GM19043 (cell line): ENCODE measurements around the gene FER1L5.

Experiments used
- ATAC-seq: cut with Tn5 transposase; IDR thresholded peaks from one replicate; pipeline ENCODE4 v1.9.1; 2021; ENCODE audit warnings: low read depth; ENCODE audit not compliant: unreplicated experiment

The FER1L5 gene

GRCh38 chr2:96693286-96694200, 51.0 kb downstream of the FER1L5 start:
- ATAC-seq, result no peak

- no peak for ATAC-seq
Measured at GRCh38 chr2:96694279-96694678, 51.7 kb downstream of the FER1L5 start.

DNA sequence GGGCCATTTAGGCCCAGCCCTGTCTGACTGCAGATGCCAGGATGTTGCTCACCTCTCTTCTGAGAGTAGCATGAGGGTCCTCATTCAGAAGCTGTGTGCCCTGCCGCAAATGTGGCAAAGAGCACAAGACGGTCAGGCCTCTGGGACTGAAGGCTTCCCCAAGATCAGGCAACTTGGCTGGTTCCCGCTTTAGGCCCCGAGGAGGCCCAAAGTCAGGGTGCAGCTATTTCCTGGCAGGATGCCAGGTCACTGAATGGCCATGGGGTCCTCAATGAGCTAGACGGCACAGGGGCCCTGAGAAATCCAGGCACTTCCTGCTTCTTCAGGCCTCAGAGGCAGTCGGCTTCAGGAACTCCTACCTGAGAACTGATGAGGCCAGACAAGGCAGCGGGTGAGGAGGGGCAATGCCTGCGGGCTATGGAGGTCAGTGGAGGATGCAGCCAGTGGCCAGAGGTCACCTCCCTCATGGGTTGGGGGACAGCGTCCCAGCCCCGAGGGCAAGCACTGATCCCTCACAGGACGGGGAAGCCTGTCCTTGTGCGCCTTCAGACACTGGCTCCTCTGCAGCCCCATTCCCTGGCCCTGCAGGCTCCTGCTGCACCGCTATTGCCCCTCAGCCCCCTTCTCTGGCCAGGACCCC, 52.4 kb downstream of the FER1L5 start:
- ATAC-seq, result no peak

DNA sequence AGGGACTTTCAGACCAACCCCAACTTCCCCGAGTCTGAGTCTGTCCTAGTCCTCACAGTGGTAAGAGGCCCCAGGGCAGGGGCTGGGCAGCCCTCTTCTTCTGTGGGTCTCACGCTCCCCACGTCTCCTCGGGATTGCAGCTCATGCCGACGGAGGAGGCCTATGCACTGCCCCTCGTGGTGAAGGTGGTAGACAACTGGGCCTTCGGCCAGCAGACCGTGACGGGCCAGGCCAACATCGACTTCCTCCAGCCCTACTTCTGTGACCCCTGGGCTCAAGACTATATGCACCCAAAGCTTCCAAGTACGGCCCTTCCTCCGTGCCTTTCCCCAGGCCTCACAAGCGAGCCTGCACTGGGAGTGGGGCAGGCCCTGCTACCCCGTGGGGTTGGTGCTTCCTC, 53.0 kb downstream of the FER1L5 start:
- no peak for ATAC-seq

DNA sequence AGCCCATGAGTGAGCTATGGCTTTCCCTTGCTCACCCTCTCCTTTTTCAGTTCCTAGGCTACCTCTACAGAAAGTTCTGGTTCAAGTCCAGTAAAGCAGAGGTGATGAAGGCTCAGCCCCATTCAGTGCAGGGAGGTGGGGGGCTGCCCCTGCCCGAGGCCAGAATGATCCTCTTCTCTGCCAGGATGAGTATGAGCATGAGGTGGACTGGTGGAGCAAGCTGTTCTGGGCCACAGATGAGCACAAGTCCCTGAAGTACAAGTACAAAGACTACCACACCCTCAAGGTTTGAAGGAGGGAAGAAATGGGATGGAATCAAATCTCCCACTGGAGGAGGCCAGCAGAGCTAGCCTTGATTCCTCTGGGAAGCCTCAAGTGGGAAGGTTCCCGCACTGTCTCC, 54.9 kb downstream of the FER1L5 start:
- ATAC-seq, result no peak

DNA sequence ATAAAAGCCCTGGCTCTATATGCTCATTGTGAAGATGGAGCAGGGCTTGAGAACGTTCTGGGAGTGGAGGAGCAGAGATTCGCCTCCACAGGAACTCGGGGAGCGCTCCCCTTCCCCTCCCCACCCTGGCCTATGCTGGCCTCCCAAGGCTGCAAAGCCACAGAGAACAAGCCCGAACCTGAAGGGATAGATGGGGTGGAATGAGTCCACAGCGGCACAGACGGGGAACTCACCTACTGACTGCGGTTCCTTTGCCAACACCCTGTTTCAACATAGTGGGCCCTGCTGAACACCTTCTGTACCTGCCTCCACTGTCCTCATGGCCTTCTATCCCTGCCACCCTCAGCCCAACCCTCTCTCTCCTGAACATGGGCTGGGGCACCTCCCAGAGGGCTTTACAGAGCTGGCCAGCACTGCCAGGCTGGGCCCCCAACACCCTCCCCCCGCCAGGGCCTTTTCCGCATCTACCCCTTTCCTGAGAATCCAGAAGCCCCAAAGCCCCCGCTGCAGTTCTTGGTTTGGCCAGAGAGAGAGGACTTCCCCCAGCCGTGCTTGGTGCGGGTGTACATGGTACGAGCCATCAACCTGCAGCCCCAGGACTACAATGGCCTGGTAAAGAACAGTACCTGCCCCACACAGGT, 55.8 kb downstream of the FER1L5 start:
- no peak for ATAC-seq

DNA sequence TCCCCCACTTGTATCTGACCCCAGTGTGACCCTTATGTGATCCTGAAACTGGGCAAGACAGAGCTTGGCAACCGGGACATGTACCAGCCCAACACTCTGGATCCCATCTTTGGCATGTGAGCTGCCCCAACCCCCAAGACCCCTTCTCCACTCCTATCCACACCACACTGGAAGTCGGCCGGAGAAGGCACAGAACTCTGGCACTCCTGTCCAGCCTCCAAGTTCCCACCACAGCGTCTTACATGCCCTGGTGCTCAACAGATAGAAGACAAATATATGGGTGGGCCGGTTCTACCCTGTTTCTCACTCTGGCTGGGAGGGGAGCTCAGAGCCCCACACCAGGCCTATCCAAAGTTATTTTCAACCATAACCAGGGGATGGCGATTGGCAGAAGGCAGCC, 56.5 kb downstream of the FER1L5 start:
- no peak for ATAC-seq

DNA sequence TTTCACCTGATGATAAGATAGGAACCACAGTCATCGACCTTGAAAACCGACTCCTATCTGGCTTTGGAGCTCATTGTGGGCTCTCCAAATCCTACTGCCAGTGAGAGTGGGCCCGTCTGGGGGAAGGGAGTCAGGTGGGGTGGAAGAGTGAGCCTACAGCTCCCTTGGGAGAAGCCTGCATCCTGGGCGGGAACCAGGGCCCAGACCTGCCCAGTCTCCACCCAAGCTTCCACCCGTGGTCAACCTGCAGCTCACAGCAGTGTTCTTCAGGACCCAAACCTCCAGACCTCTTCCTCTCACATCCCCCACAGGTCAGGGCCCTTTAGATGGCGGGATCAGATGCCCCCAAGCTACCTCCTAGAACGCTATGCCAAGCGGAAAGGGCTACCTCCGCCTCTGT, 57.1 kb downstream of the FER1L5 start:
- ATAC-seq, result no peak

DNA sequence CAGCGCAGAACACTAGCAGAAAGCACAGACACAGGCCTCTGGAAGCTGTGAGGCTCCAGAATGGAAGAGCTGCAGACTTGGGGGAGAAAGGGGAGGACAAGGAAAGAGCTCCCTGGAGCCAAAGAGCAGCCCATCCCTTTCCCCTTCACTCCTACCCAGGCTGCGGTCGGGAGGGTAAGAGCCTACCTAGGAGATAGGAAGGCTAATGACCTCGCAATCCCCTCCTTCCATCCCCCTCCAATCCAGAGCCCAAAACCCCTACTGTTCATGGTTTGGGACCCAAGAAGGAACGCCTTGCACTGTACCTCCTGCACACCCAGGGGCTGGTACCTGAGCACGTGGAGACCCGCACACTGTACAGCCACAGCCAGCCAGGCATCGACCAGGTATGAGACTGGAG, 57.5 kb downstream of the FER1L5 start:
- ATAC-seq, result no peak

- no peak for ATAC-seq
Measured at GRCh38 chr2:96701636-96702035, 59.1 kb downstream of the FER1L5 start.

- ATAC-seq, result no peak
Measured at GRCh38 chr2:96702098-96702785, 59.7 kb downstream of the FER1L5 start.

- no peak for ATAC-seq
Measured at GRCh38 chr2:96703021-96703751, 60.6 kb downstream of the FER1L5 start.

- no peak for ATAC-seq
Measured at GRCh38 chr2:96710985-96711384, 68.4 kb downstream of the FER1L5 start.

GRCh38 chr2:96715658-96716057, 73.1 kb downstream of the FER1L5 start:
- no peak for ATAC-seq

- no peak for ATAC-seq
Measured at GRCh38 chr2:96716388-96716787, 73.8 kb downstream of the FER1L5 start.

GRCh38 chr2:96726131-96726530, 83.6 kb downstream of the FER1L5 start:
- no peak for ATAC-seq

- ATAC-seq, result no peak
Measured at GRCh38 chr2:96727431-96727830, 84.9 kb downstream of the FER1L5 start.

DNA sequence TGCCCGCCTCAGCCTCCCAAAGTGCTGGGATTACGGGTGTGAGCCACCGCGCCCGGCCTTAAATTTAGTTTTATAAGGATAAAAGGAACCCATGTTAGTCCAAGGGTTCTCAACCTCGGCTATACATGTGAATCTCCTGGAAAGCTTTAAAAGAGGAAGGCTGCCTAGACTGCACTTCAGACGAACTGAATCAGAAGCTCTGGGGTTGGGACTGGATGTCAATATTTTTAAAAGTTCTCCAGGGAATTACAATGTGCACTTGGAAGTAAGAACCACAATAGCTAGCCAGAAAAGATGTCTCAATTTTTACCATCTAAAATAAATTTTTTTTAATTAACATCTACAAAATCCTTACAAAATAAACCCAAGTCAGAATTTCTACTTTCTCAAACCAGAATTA, 87.2 kb downstream of the FER1L5 start:
- no peak for ATAC-seq

DNA sequence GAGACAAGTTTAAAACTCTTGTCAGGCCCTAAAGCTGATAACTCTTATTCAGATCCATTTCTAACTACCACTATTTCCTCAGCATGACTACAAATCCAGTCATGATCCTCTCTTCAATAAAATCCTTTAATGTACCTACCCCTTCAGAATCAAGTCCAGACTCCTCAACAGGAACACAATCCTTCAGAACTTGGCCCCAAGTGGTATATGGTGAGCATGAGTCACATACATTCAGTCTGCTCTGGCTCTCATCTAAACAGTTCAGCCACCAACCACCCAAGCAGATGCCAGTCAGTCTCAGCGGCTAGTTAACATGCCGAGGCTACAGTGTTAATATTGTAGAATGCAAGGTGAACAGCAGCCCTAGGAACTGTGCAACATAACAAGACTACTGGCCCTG, 87.6 kb downstream of the FER1L5 start:
- no peak for ATAC-seq

DNA sequence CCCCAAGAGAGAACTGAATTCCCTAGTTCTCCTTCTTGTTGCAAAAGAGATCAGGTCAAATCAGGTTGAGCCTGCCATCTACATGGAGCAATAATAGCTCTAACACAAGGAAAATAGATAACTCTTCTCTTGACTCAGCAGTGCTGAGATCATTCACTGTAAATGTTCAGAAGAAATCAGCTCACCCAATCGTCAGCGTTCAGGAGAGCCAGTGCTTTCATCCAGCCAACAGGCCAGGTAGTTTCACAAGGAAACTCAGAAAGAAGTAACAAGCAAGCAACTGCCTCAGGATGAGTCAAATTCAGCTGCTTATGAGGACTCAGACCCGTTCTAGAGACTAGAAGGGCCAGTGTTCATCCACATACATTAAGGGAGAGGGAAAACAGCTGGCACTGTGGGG, 91.4 kb downstream of the FER1L5 start:
- ATAC-seq, result no peak
